ENCODE results near the gene ACTR5.

DNA sequence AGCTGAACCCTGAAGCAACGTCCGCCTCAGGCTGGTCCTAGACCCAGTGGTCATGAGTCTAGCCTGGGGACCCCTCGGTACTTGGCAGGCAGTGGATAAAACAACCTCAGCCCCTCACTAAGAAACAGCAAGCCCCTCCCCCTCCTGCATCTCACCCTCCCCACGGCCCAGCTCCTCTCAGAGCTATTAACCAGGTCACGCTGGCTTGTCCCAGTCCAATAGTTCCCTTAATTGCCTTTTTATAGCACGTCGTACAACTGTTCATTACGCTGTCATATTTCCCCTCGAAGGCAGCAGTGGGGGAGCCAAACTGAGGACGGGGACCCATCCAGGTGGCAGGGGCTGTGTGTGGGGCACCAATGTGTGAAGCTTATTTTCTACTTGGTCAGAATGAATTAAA, 32.6 kb upstream of the ACTR5 start:
- TF ChIP-seq, protein P1, sequence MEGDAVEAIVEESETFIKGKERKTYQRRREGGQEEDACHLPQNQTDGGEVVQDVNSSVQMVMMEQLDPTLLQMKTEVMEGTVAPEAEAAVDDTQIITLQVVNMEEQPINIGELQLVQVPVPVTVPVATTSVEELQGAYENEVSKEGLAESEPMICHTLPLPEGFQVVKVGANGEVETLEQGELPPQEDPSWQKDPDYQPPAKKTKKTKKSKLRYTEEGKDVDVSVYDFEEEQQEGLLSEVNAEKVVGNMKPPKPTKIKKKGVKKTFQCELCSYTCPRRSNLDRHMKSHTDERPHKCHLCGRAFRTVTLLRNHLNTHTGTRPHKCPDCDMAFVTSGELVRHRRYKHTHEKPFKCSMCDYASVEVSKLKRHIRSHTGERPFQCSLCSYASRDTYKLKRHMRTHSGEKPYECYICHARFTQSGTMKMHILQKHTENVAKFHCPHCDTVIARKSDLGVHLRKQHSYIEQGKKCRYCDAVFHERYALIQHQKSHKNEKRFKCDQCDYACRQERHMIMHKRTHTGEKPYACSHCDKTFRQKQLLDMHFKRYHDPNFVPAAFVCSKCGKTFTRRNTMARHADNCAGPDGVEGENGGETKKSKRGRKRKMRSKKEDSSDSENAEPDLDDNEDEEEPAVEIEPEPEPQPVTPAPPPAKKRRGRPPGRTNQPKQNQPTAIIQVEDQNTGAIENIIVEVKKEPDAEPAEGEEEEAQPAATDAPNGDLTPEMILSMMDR (IDR thresholded peaks at IDR 0.05; ENCODE audit: low read depth, low read length) = no peak
- TF ChIP-seq POLR2A (IDR thresholded peaks at IDR 0.05; ENCODE audit: extremely low read depth, insufficient read length) (no peak), MYC (IDR thresholded peaks at IDR 0.05; ENCODE audit: low read depth, low read length) (no peak)
- TF ChIP-seq, protein P2, sequence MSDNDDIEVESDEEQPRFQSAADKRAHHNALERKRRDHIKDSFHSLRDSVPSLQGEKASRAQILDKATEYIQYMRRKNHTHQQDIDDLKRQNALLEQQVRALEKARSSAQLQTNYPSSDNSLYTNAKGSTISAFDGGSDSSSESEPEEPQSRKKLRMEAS (IDR thresholded peaks at IDR 0.05; ENCODE audit: low read depth, low read length) = no peak

Measured in NB4 (cell line).